HepG2 (cell line): ENCODE data around the gene MTCH2. TPM values are rescaled to one million over a fixed set of nuclear protein-coding genes. Genes with fewer than 3 reads are reported as not detected.

ENCODE experiments used
- BRF2 ChIP-seq: sonication (generic); formaldehyde crosslinking; IDR thresholded peaks from 2 replicates; pipeline ENCODE4 v1.8.1; 2022; ENCODE audit warnings: mild to moderate bottlenecking, missing genetic modification reagents
- CENPT ChIP-seq: sonication (generic); formaldehyde crosslinking; IDR thresholded peaks from 2 replicates; pipeline ENCODE4 v1.8.0; 2022; ENCODE audit warnings: low read depth, mild to moderate bottlenecking, moderate library complexity, missing genetic modification reagents
- EP300 ChIP-seq, 3 experiments: sonication (generic) in 1 of 3; formaldehyde crosslinking in 1 of 3; IDR thresholded peaks; 2 replicates each; pipeline versions ENCODE4 v1.5.1 to v1.6.1; 2011 to 2020; ENCODE audit warnings: low read depth in 2 of 3, low read length in 2 of 3, borderline replicate concordance in 1 of 3, improper control_type of control experiment in 1 of 3, mild to moderate bottlenecking in 1 of 3, missing genetic modification reagents in 1 of 3, moderate library complexity in 1 of 3
- FOXC1 ChIP-seq: sonication (generic); formaldehyde crosslinking; IDR thresholded peaks from 2 replicates; pipeline ENCODE4 v1.8.0; 2022; ENCODE audit warnings: mild to moderate bottlenecking, missing genetic modification reagents, borderline replicate concordance
- HES4 ChIP-seq: sonication (generic); formaldehyde crosslinking; IDR thresholded peaks from 2 replicates; pipeline ENCODE4 v1.9.0; 2021; ENCODE audit warnings: mild to moderate bottlenecking, missing genetic modification reagents, borderline replicate concordance
- HMGXB4 ChIP-seq, 2 experiments: sonication (generic) in 1 of 2; formaldehyde crosslinking in 1 of 2; IDR thresholded peaks; 2 replicates each; pipeline versions ENCODE4 v1.4.0 to v1.6.1; 2018 to 2020; ENCODE audit warnings: missing genetic modification reagents in 2 of 2, borderline replicate concordance in 1 of 2, low read depth in 1 of 2, mild to moderate bottlenecking in 1 of 2, missing biosample characterization in 1 of 2
- MTA1 ChIP-seq: sonication (generic); formaldehyde crosslinking; IDR thresholded peaks from 2 replicates; pipeline ENCODE4 v1.4.0; 2020; ENCODE audit warnings: missing genetic modification reagents, mild to moderate bottlenecking, borderline replicate concordance
- MXD4 ChIP-seq: IDR thresholded peaks from 2 replicates; pipeline ENCODE4 v1.6.1; 2016; ENCODE audit warnings: mild to moderate bottlenecking, missing biosample characterization, missing genetic modification reagents
- SALL2 ChIP-seq: sonication (generic); formaldehyde crosslinking; IDR thresholded peaks from 2 replicates; pipeline ENCODE4 v1.8.1; 2023; ENCODE audit warnings: mild to moderate bottlenecking, missing genetic modification reagents, inconsistent platforms
- SKI ChIP-seq: fragments of 450-650 bp; IDR thresholded peaks from one replicate; pipeline ENCODE4 v1.6.1; 2018; ENCODE audit warnings: mild to moderate bottlenecking; ENCODE audit not compliant: partially characterized antibody
- SOX13 ChIP-seq, 3 experiments: fragments of 450-650 bp in 1 of 3; sonication (generic) in 1 of 3; formaldehyde crosslinking in 1 of 3; IDR thresholded peaks in 2 of 3; conservative IDR thresholded peaks in 1 of 3; 2 replicates each; pipeline versions ENCODE4 v1.5.0 to v1.6.1; 2016 to 2020; ENCODE audit warnings: antibody characterized with exemption in 1 of 3, mild to moderate bottlenecking in 1 of 3, missing compliant biosample characterization in 1 of 3, missing genetic modification reagents in 1 of 3, moderate library complexity in 1 of 3
- SOX5 ChIP-seq: IDR thresholded peaks from 2 replicates; pipeline ENCODE4 v1.6.1; 2016; ENCODE audit warnings: borderline replicate concordance
- TP53 ChIP-seq: sonication (generic); formaldehyde crosslinking; conservative IDR thresholded peaks from 2 replicates; pipeline ENCODE4 v1.4.0; 2020; ENCODE audit warnings: missing genetic modification reagents
- ZNF569 ChIP-seq: sonication (generic); formaldehyde crosslinking; IDR thresholded peaks from 2 replicates; pipeline ENCODE4 v1.5.0; 2020; ENCODE audit warnings: mild to moderate bottlenecking, missing genetic modification reagents, moderate library complexity, borderline replicate concordance
- ZNF704 ChIP-seq: sonication (generic); formaldehyde crosslinking; IDR thresholded peaks from 2 replicates; pipeline ENCODE4 v1.8.1; 2023; ENCODE audit warnings: mild to moderate bottlenecking, inconsistent platforms, moderate library complexity, missing genetic modification reagents, borderline replicate concordance
- ZNF747 ChIP-seq: sonication (generic); formaldehyde crosslinking; IDR thresholded peaks from 2 replicates; pipeline ENCODE4 v1.8.1; 2023; ENCODE audit warnings: missing genetic modification reagents, mild to moderate bottlenecking, borderline replicate concordance
- polyA plus RNA-seq, 8 experiments: library from polyadenylated mRNA; depleted of rRNA in 3 of 8; stranded (reverse) in 7 of 8; unstranded in 1 of 8; fragments of >200 nt; fragmentation: Illumina TruSeq in 4 of 8; extraction: Trizol in 4 of 8; gene quantifications; 2 replicates each; pipeline versions ENCODE4 v1.2.1 to v1.2.3, GENCODE V29; 2011 to 2016; ENCODE audit warnings: low read depth in 4 of 8, missing spikeins in 1 of 8, mixed read lengths in 1 of 8; ENCODE audit not compliant: insufficient read depth in 1 of 8
- total RNA-seq, 5 experiments: library from RNA; depleted of rRNA; stranded (reverse); fragments of >200 nt; fragmentation: Illumina TruSeq; extraction: Trizol; gene quantifications; 2 replicates each; pipeline ENCODE4 v1.2.3, GENCODE V29; 2016; ENCODE audit warnings: low read depth in 1 of 5
- TF ChIP-seq, protein P1 (sequence below), 2 experiments: sonication (generic) in 1 of 2; formaldehyde crosslinking in 1 of 2; IDR thresholded peaks; 2 replicates each; pipeline versions ENCODE4 v1.5.1 to v1.6.1; 2011 to 2020; ENCODE audit warnings: borderline replicate concordance in 1 of 2, low read depth in 1 of 2, low read length in 1 of 2, mild to moderate bottlenecking in 1 of 2, missing genetic modification reagents in 1 of 2, moderate library complexity in 1 of 2
- TF ChIP-seq, protein P2 (sequence below): sonication (generic); formaldehyde crosslinking; IDR thresholded peaks from 2 replicates; pipeline ENCODE4 v1.8.1; 2023; ENCODE audit warnings: missing genetic modification reagents, mild to moderate bottlenecking, borderline replicate concordance

The MTCH2 gene
- total and polyA plus RNA-seq, 2 of the 13 experiments (the other 11 are each of a cell fraction or from before 2014, with no cell fraction given): 112 to 272 TPM

DNA sequence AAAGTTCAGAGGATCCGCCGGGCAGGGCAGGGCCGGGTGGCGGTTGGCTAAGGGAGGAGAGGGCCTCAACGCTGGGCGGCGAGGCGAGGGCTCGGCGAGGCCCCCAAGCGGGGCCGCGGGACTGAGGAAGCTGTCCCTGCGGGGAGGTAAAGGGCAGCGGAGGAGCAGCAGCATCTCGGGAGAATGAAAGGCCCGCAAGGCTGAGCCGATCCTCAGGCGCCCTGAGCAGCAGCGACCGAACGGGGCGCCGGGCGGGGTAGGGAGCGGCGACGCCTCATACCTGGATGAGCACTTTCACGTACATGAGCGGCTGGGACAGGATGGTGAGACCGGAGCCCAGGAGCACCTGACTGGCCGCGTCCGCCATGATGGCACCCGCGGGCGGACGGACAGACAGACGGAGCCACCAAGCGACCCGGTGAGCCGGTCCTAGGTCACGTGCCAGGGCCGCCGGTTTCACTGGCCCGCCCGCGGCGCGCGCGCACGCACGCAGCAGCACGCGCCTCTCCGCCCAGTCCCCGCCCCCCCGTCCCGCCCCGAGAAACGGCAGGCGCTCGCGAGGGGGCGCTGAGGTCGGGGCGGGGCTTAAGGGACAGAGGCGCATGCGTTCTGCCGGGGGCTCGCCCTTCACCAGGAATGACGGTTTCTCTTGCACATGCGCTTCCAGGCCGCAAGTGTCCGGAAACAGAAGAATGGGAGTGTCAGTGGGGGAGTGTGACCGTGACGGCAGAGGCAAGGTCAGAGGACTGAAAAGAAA lies at the start of gene MTCH2 (continued):
- TF ChIP-seq HMGXB4 (CRISPR knock-in tag; IDR thresholded peaks at IDR 0.05; ENCODE audit: borderline replicate concordance in 1 of 2, low read depth in 1 of 2): peak; percentile 67 to 81; a peak in 3 of 4 replicates
- peak in 1 of 2 experiments; percentile 12; a peak in 2 of 4 replicates for TF ChIP-seq EP300 (IDR thresholded peaks at IDR 0.05; ENCODE audit: low read depth in 2 of 2, low read length in 2 of 2)
- no peak for TF ChIP-seq EP300 (CRISPR knock-in tag; IDR thresholded peaks at IDR 0.05; ENCODE audit: borderline replicate concordance)
- TF ChIP-seq, protein P1, sequence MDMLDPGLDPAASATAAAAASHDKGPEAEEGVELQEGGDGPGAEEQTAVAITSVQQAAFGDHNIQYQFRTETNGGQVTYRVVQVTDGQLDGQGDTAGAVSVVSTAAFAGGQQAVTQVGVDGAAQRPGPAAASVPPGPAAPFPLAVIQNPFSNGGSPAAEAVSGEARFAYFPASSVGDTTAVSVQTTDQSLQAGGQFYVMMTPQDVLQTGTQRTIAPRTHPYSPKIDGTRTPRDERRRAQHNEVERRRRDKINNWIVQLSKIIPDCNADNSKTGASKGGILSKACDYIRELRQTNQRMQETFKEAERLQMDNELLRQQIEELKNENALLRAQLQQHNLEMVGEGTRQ (IDR thresholded peaks at IDR 0.05; ENCODE audit: low read depth, low read length): peak; percentile 82
- TF ChIP-seq, protein P1 (CRISPR knock-in tag; IDR thresholded peaks at IDR 0.05; ENCODE audit: borderline replicate concordance): peak; percentile 81; the same call in 1 of the 2 replicates
- TF ChIP-seq SALL2 (CRISPR knock-in tag): peak; percentile 83
- no peak for TF ChIP-seq ZNF569 (CRISPR knock-in tag)
- TF ChIP-seq FOXC1: peak; percentile 97
- TF ChIP-seq, protein P2, sequence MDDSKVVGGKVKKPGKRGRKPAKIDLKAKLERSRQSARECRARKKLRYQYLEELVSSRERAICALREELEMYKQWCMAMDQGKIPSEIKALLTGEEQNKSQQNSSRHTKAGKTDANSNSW: no peak
- TF ChIP-seq CENPT (CRISPR knock-in tag): peak; percentile 89
- peak; percentile 51; the same call in 1 of the 2 replicates for TF ChIP-seq ZNF704 (CRISPR knock-in tag)
- 0 out of 2 replicates have a peak, but pooled peaks have one; percentile 21 for TF ChIP-seq HES4 (CRISPR knock-in tag)
- TF ChIP-seq BRF2 (CRISPR knock-in tag): no peak
- no peak; the same call in 1 of the 2 replicates for TF ChIP-seq SOX13 (IDR thresholded peaks at IDR 0.05)
- peak in 1 of 2 experiments; percentile 22; a peak in 2 of 4 replicates for TF ChIP-seq SOX13 (CRISPR knock-in tag; conservative IDR thresholded peaks at IDR 0.05 in 1 of 2, IDR thresholded peaks at IDR 0.05 in 1 of 2)
- peak; percentile 86 for TF ChIP-seq MXD4 (CRISPR knock-in tag)
- TF ChIP-seq MTA1 (CRISPR knock-in tag): peak; percentile 61; the same call in 1 of the 2 replicates
- no peak; the same call in 1 of the 2 replicates for TF ChIP-seq TP53
- peak; percentile 30 for TF ChIP-seq SKI
- peak; percentile 87 for TF ChIP-seq ZNF747 (CRISPR knock-in tag)
- TF ChIP-seq SOX5 (CRISPR knock-in tag): peak; percentile 9; the same call in 1 of the 2 replicates
